GM23338 (cell line): ENCODE measurements around the gene KLHL8. TPM values are rescaled to one million over a fixed set of nuclear protein-coding genes. Genes with fewer than 3 reads are reported as not detected.

Source experiments
- ATAC-seq: fragments of 200-7000 bp; cut with Tn5 transposase; 3 replicates; pipeline ENCODE4 v1.9.1; 2020
- DNase-seq: peaks from one replicate; pipeline ENCODE4 v3.0.0-alpha.2; 2015; ENCODE audit warnings: low spot score
- H2AFZ ChIP-seq: fragments of 200-600 bp; sonication (generic); 2 replicates; pipeline ENCODE4 v1.8.0; 2016; ENCODE audit warnings: antibody characterized with exemption, mild to moderate bottlenecking, moderate library complexity
- H3F3A ChIP-seq: fragments of 200-600 bp; sonication (generic); replicated peaks from 2 replicates; pipeline ENCODE4 v1.8.0; 2017; ENCODE audit warnings: antibody characterized with exemption, mixed run types, low read depth
- H3K27ac ChIP-seq: fragments of 200-600 bp; sonication (generic); 2 replicates; pipeline ENCODE4 v1.6.1; 2016; ENCODE audit warnings: low read depth
- H3K27me3 ChIP-seq: fragments of 200-600 bp; sonication (generic); 2 replicates; pipeline ENCODE4 v1.8.0; 2016; ENCODE audit warnings: mild to moderate bottlenecking, mixed run types, moderate library complexity; ENCODE audit not compliant: insufficient read depth
- H3K36me3 ChIP-seq: fragments of 200-600 bp; sonication (generic); 2 replicates; pipeline ENCODE4 v1.8.0; 2016; ENCODE audit warnings: mild to moderate bottlenecking; ENCODE audit not compliant: insufficient read depth
- H3K4me1 ChIP-seq: fragments of 200-600 bp; sonication (generic); 2 replicates; pipeline ENCODE4 v1.8.0; 2016; ENCODE audit warnings: mild to moderate bottlenecking, moderate library complexity; ENCODE audit not compliant: insufficient read depth
- H3K4me2 ChIP-seq: fragments of 200-600 bp; sonication (generic); 2 replicates; pipeline ENCODE4 v1.7.1; 2017; ENCODE audit warnings: mixed run types
- H3K4me3 ChIP-seq: fragments of 200-600 bp; sonication (generic); 2 replicates; pipeline ENCODE4 v1.6.1; 2016; ENCODE audit warnings: mixed run types
- H3K79me2 ChIP-seq: fragments of 200-600 bp; sonication (generic); replicated peaks from 2 replicates; pipeline ENCODE4 v1.8.0; 2017; ENCODE audit warnings: mild to moderate bottlenecking; ENCODE audit not compliant: insufficient read depth
- H3K9me2 ChIP-seq: fragments of 200-600 bp; sonication (generic); 2 replicates; pipeline ENCODE4 v1.8.0; 2017; ENCODE audit not compliant: insufficient read depth
- H4K20me1 ChIP-seq: fragments of 200-600 bp; sonication (generic); replicated peaks from 2 replicates; pipeline ENCODE4 v1.8.0; 2017; ENCODE audit warnings: mild to moderate bottlenecking; ENCODE audit not compliant: insufficient read depth
- H3K27ac Mint-ChIP-seq: 2 replicates; pipeline ENCODE4 v1.8.0; 2020; ENCODE audit warnings: inconsistent platforms, mild to moderate bottlenecking, moderate library complexity, mixed read lengths
- H3K27me3 Mint-ChIP-seq: 3 replicates; pipeline ENCODE4 v1.8.0; 2022; ENCODE audit warnings: low read depth, mild to moderate bottlenecking, moderate library complexity, mixed read lengths, inconsistent platforms; ENCODE audit not compliant: insufficient read depth, poor library complexity
- H3K36me3 Mint-ChIP-seq: 3 replicates; pipeline ENCODE4 v1.8.0; 2021; ENCODE audit warnings: low read depth, mild to moderate bottlenecking, inconsistent platforms, moderate library complexity, mixed read lengths
- H3K4me1 Mint-ChIP-seq: 3 replicates; pipeline ENCODE4 v1.8.0; 2020; ENCODE audit warnings: mild to moderate bottlenecking, inconsistent platforms, mixed read lengths
- H3K4me3 Mint-ChIP-seq: 3 replicates; pipeline ENCODE4 v1.8.0; 2021; ENCODE audit warnings: moderate library complexity, mild to moderate bottlenecking, inconsistent platforms, mixed read lengths
- H3K9me3 Mint-ChIP-seq: 3 replicates; pipeline ENCODE4 v1.8.0; 2020; ENCODE audit warnings: moderate library complexity, mild to moderate bottlenecking, inconsistent platforms, mixed read lengths
- CREB1 ChIP-seq: fragments of 250-450 bp; sonication (Bioruptor Pico); IDR thresholded peaks from 2 replicates; pipeline ENCODE4 v1.5.0; 2020; ENCODE audit warnings: low read depth, mild to moderate bottlenecking, moderate library complexity
- EZH2 ChIP-seq: fragments of 200-600 bp; sonication (generic); IDR thresholded peaks from one replicate; pipeline ENCODE4 v1.8.0; 2017; ENCODE audit warnings: antibody characterized with exemption, mild to moderate bottlenecking, low read depth; ENCODE audit not compliant: unreplicated experiment
- EZH2phosphoT487 ChIP-seq: fragments of 200-600 bp; sonication (generic); IDR thresholded peaks from one replicate; pipeline ENCODE4 v1.8.1; 2018; ENCODE audit warnings: antibody characterized with exemption; ENCODE audit not compliant: unreplicated experiment
- JUNB ChIP-seq: IDR thresholded peaks from one replicate; pipeline ENCODE4 v1.6.1; 2016; ENCODE audit warnings: antibody characterized with exemption; ENCODE audit not compliant: unreplicated experiment
- NANOG ChIP-seq: IDR thresholded peaks from 2 replicates; pipeline ENCODE4 v1.6.1; 2016; ENCODE audit warnings: antibody characterized with exemption, borderline replicate concordance
- REST ChIP-seq: IDR thresholded peaks from one replicate; pipeline ENCODE4 v1.6.1; 2018; ENCODE audit warnings: antibody characterized with exemption; ENCODE audit not compliant: unreplicated experiment
- ZNF114 ChIP-seq: fragments of 250-450 bp; sonication (Bioruptor Pico); IDR thresholded peaks from 2 replicates; pipeline ENCODE4 v1.5.0; 2020; ENCODE audit warnings: mild to moderate bottlenecking, moderate library complexity
- ZNF331 ChIP-seq: fragments of 250-450 bp; sonication (Bioruptor Pico); IDR thresholded peaks from 2 replicates; pipeline ENCODE4 v1.5.0; 2020; ENCODE audit warnings: low read depth, mild to moderate bottlenecking, moderate library complexity
- ZNF462 ChIP-seq: fragments of 250-450 bp; sonication (Bioruptor Pico); IDR thresholded peaks from 2 replicates; pipeline ENCODE4 v1.5.0; 2020; ENCODE audit warnings: mild to moderate bottlenecking, moderate library complexity
- polyA plus RNA-seq: library from polyadenylated mRNA; unstranded; fragments of >200 nt; fragmentation: Nextera tagmentation; extraction: Ambion mirVana; gene quantifications from 2 replicates; pipeline ENCODE4 v1.2.1, GENCODE V29; 2016
- total RNA-seq: library from RNA; depleted of rRNA; stranded (reverse); fragments of >200 nt; shearing (Covaris generic); gene quantifications from 2 replicates; pipeline ENCODE4 v1.2.3, GENCODE V29; 2014

Gene KLHL8
- total and polyA plus RNA-seq, 2 experiments from 2014 or later, result 3.3 to 7.2 TPM

- TF ChIP-seq ZNF462 (CRISPR knock-in tag) (no peak), ZNF114 (CRISPR knock-in tag) (no peak), ZNF331 (CRISPR knock-in tag) (no peak), REST (no peak)
Observed at GRCh38 chr4:87117732-87118075, 102.7 kb downstream of the KLHL8 start (continued).

GRCh38 chr4:87117051-87117731, 103.2 kb downstream of the KLHL8 start:
- Histone ChIP-seq H3K36me3 (peaks cover 11% of the 10 kb centered on the region), H3F3A (no peaks in the 10 kb centered on the region), H4K20me1 (peaks cover 11% of the 10 kb centered on the region; the same call in 1 of the 2 replicates), H3K4me3 (no peak overlapping the region), H3K4me2 (no peak overlapping the region), H3K4me1 (peaks cover 16% of the 10 kb centered on the region), H3K27ac (peak overlapping the region; percentile 71; the same call in 1 of the 2 replicates), H3K27me3 (no peaks in the 10 kb centered on the region), H3K9me2 (no peaks in the 10 kb centered on the region), H3K79me2 (peaks cover 5% of the 10 kb centered on the region; the same call in 1 of the 2 replicates), H2AFZ (no peak overlapping the region)
- peak; percentile 43 for DNase-seq
- Mint-ChIP-seq H3K27ac (peak overlapping the region; percentile 50; the same call in 1 of the 2 replicates), H3K36me3 (peaks cover 53% of the 10 kb centered on the region), H3K27me3 (peaks cover 7% of the 10 kb centered on the region), H3K9me3 (no peaks in the 10 kb centered on the region), H3K4me1 (peaks cover 28% of the 10 kb centered on the region), H3K4me3 (no peak overlapping the region)
- peak; percentile 11; the same call in 1 of the 3 replicates for ATAC-seq
- no peak for TF ChIP-seq CREB1 (CRISPR knock-in tag)
- no peak for TF ChIP-seq JUNB
- no peak for TF ChIP-seq EZH2phosphoT487
- TF ChIP-seq ZNF114 (CRISPR knock-in tag), result no peak
- no peak for TF ChIP-seq ZNF331 (CRISPR knock-in tag)
- no peak for TF ChIP-seq NANOG
- TF ChIP-seq EZH2, result no peak
- TF ChIP-seq REST, result no peak
